ENCODE measurements around the gene FAM83G. TPM values are rescaled to one million over a fixed set of nuclear protein-coding genes. Genes with fewer than 3 reads are reported as not detected.

FAM83G gene
- total RNA-seq, 1 donor from 2014 or later: 1.6 TPM

- H3K4me3 Mint-ChIP-seq (ENCODE audit: unreplicated experiment): no peak overlapping the region
- no peaks in the 10 kb centered on the region for H3K9me3 Mint-ChIP-seq (ENCODE audit: unreplicated experiment)
- peaks cover 7% of the 10 kb centered on the region for H3K27me3 Mint-ChIP-seq (ENCODE audit: unreplicated experiment)
- H3K27ac Mint-ChIP-seq (ENCODE audit: unreplicated experiment): no peak overlapping the region
- TF ChIP-seq, protein P1, sequence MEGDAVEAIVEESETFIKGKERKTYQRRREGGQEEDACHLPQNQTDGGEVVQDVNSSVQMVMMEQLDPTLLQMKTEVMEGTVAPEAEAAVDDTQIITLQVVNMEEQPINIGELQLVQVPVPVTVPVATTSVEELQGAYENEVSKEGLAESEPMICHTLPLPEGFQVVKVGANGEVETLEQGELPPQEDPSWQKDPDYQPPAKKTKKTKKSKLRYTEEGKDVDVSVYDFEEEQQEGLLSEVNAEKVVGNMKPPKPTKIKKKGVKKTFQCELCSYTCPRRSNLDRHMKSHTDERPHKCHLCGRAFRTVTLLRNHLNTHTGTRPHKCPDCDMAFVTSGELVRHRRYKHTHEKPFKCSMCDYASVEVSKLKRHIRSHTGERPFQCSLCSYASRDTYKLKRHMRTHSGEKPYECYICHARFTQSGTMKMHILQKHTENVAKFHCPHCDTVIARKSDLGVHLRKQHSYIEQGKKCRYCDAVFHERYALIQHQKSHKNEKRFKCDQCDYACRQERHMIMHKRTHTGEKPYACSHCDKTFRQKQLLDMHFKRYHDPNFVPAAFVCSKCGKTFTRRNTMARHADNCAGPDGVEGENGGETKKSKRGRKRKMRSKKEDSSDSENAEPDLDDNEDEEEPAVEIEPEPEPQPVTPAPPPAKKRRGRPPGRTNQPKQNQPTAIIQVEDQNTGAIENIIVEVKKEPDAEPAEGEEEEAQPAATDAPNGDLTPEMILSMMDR (IDR thresholded peaks at IDR 0.05; ENCODE audit: unreplicated experiment): no peak
- DNase-seq (ENCODE audit: low spot score): no peak
- peaks cover 8% of the 10 kb centered on the region for H3K4me1 Mint-ChIP-seq (ENCODE audit: unreplicated experiment)
- H3K36me3 Mint-ChIP-seq (ENCODE audit: low read depth, unreplicated experiment): no peaks in the 10 kb centered on the region
Measured at GRCh38 chr17:18948476-18949006, 56.0 kb downstream of the FAM83G start.

GRCh38 chr17:18947866-18948265 is 56.7 kb downstream of the FAM83G start:
- Mint-ChIP-seq H3K9me3 (ENCODE audit: unreplicated experiment) (no peaks in the 10 kb centered on the region), H3K4me1 (ENCODE audit: unreplicated experiment) (peaks cover 8% of the 10 kb centered on the region), H3K27me3 (ENCODE audit: unreplicated experiment) (peaks cover 7% of the 10 kb centered on the region), H3K27ac (ENCODE audit: unreplicated experiment) (no peak overlapping the region), H3K36me3 (ENCODE audit: low read depth, unreplicated experiment) (no peaks in the 10 kb centered on the region), H3K4me3 (ENCODE audit: unreplicated experiment) (no peak overlapping the region)
- TF ChIP-seq, protein P1 (IDR thresholded peaks at IDR 0.05; ENCODE audit: unreplicated experiment): no peak
- no peak for DNase-seq (ENCODE audit: low spot score)

GRCh38 chr17:18946536-18946935 is 58.0 kb downstream of the FAM83G start:
- Mint-ChIP-seq H3K4me1 (ENCODE audit: unreplicated experiment) (peaks cover 8% of the 10 kb centered on the region), H3K4me3 (ENCODE audit: unreplicated experiment) (no peak overlapping the region), H3K27me3 (ENCODE audit: unreplicated experiment) (peaks cover 7% of the 10 kb centered on the region), H3K36me3 (ENCODE audit: low read depth, unreplicated experiment) (no peaks in the 10 kb centered on the region), H3K9me3 (ENCODE audit: unreplicated experiment) (no peaks in the 10 kb centered on the region), H3K27ac (ENCODE audit: unreplicated experiment) (no peak overlapping the region)
- no peak for DNase-seq (ENCODE audit: low spot score)
- TF ChIP-seq, protein P1 (IDR thresholded peaks at IDR 0.05; ENCODE audit: unreplicated experiment): no peak

DNA sequence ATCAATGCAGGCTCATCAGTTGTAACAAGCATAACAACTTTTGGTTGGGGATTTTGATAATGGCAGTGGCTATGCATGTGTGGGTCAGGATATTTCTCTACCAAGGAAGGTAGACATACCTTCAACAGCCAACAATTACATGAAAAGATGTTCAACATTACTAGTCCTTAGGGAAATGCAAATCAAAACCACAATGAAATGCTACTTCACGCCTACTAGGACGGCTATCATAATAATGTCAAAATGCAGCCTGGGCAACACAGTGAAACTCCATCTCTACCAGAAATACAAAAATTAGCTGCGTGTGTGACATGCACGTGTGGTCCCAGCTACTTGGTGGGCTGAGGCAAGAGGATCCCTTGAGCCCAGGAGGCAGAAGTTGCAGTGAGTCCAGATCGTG is 59.9 kb downstream of the FAM83G start:
- H3K36me3 Mint-ChIP-seq (ENCODE audit: low read depth, unreplicated experiment): no peaks in the 10 kb centered on the region
- TF ChIP-seq, protein P1 (IDR thresholded peaks at IDR 0.05; ENCODE audit: unreplicated experiment): no peak
- no peaks in the 10 kb centered on the region for H3K9me3 Mint-ChIP-seq (ENCODE audit: unreplicated experiment)
- no peak for DNase-seq (ENCODE audit: low spot score)
- H3K27me3 Mint-ChIP-seq (ENCODE audit: unreplicated experiment): peaks cover 7% of the 10 kb centered on the region
- H3K4me3 Mint-ChIP-seq (ENCODE audit: unreplicated experiment): no peak overlapping the region
- H3K27ac Mint-ChIP-seq (ENCODE audit: unreplicated experiment): peak overlapping the region; percentile 41
- peaks cover 6% of the 10 kb centered on the region for H3K4me1 Mint-ChIP-seq (ENCODE audit: unreplicated experiment)

- Mint-ChIP-seq H3K27me3 (ENCODE audit: unreplicated experiment) (peaks cover 2% of the 10 kb centered on the region), H3K36me3 (ENCODE audit: low read depth, unreplicated experiment) (no peaks in the 10 kb centered on the region), H3K27ac (ENCODE audit: unreplicated experiment) (no peak overlapping the region), H3K4me1 (ENCODE audit: unreplicated experiment) (peaks cover 3% of the 10 kb centered on the region), H3K9me3 (ENCODE audit: unreplicated experiment) (no peaks in the 10 kb centered on the region), H3K4me3 (ENCODE audit: unreplicated experiment) (no peak overlapping the region)
- TF ChIP-seq, protein P1 (IDR thresholded peaks at IDR 0.05; ENCODE audit: unreplicated experiment): no peak
- no peak for DNase-seq (ENCODE audit: low spot score)
Measured at GRCh38 chr17:18938692-18939023, 65.9 kb downstream of the FAM83G start.

Data from endothelial cell (in vitro differentiated cells).